ENCODE data around the gene TFEC. TPM values are rescaled to one million over a fixed set of nuclear protein-coding genes. Genes with fewer than 3 reads are reported as not detected.

TFEC gene
- total and polyA plus RNA-seq, 7 donors = 0.15 to 0.93 (median 0.71) TPM

- Histone ChIP-seq H3K9me3 (no peaks in the 10 kb centered on the region), H3K4me1 (no peaks in the 10 kb centered on the region), H3K27me3 (ENCODE audit: insufficient read depth in 3 of 3, low read length in 2 of 3) (no peaks in the 10 kb centered on the region), H3K36me3 (ENCODE audit: insufficient read depth in 1 of 2, low read depth in 1 of 2) (no peaks in the 10 kb centered on the region), H3K27ac (no peak overlapping the region), H3K4me3 (no peak overlapping the region)
- DNase-seq = no peak
- TF ChIP-seq CTCF (IDR thresholded peaks at IDR 0.05) = no peak
- intact Hi-C loops (cut with DNase I) = no loop called here
- WGBS, 3 donors = 82 to 87% (median 84%) methylated on average over 11 of the region's 11 CpGs
- no peak for ATAC-seq
These were observed 141.4 kb downstream of the TFEC start for GRCh38 chr7:115888981-115889668.

GRCh38 chr7:115885550-115885949 is 145.0 kb downstream of the TFEC start:
- no peak overlapping the region for H3K27ac ChIP-seq
- WGBS, 3 donors = 61 to 67% (median 65%) methylated on average over 2 of the region's 2 CpGs

More at GRCh38 chr7:115885550-115885949, 145.0 kb downstream of the TFEC start:
- Histone ChIP-seq H3K9me3 (no peaks in the 10 kb centered on the region), H3K27me3 (ENCODE audit: insufficient read depth in 3 of 3, low read length in 2 of 3) (no peaks in the 10 kb centered on the region), H3K4me1 (no peaks in the 10 kb centered on the region), H3K4me3 (no peak overlapping the region), H3K36me3 (ENCODE audit: insufficient read depth in 1 of 2, low read depth in 1 of 2) (no peaks in the 10 kb centered on the region)
- DNase-seq (no peak), ATAC-seq (no peak)
- TF ChIP-seq CTCF (IDR thresholded peaks at IDR 0.05) = no peak
- intact Hi-C loops (cut with DNase I) = no loop called here

Other genes with a start within 250 kb of the TFEC start
- gene TES, start 179.8 kb upstream of the TFEC start, total RNA-seq = 1 to 10 TPM; 3.4 to 8.1 (median 6.3) TPM
- gene TES, start 179.8 kb upstream of the TFEC start, polyA plus RNA-seq = 1 to 10 TPM; 2.9 to 6.7 (median 4.2) TPM

Measured in psoas muscle (tissue), 8 donors.